ENCODE measurements around the gene HCCS.

The HCCS gene

GRCh38 chrX:11146411-11146810 is 35.3 kb downstream of the HCCS start:
- TF ChIP-seq, protein P1, sequence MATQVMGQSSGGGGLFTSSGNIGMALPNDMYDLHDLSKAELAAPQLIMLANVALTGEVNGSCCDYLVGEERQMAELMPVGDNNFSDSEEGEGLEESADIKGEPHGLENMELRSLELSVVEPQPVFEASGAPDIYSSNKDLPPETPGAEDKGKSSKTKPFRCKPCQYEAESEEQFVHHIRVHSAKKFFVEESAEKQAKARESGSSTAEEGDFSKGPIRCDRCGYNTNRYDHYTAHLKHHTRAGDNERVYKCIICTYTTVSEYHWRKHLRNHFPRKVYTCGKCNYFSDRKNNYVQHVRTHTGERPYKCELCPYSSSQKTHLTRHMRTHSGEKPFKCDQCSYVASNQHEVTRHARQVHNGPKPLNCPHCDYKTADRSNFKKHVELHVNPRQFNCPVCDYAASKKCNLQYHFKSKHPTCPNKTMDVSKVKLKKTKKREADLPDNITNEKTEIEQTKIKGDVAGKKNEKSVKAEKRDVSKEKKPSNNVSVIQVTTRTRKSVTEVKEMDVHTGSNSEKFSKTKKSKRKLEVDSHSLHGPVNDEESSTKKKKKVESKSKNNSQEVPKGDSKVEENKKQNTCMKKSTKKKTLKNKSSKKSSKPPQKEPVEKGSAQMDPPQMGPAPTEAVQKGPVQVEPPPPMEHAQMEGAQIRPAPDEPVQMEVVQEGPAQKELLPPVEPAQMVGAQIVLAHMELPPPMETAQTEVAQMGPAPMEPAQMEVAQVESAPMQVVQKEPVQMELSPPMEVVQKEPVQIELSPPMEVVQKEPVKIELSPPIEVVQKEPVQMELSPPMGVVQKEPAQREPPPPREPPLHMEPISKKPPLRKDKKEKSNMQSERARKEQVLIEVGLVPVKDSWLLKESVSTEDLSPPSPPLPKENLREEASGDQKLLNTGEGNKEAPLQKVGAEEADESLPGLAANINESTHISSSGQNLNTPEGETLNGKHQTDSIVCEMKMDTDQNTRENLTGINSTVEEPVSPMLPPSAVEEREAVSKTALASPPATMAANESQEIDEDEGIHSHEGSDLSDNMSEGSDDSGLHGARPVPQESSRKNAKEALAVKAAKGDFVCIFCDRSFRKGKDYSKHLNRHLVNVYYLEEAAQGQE (IDR thresholded peaks at IDR 0.05; ENCODE audit: insufficient replicate concordance, low read depth) = no peak
- no peak for TF ChIP-seq SPI1 (IDR thresholded peaks at IDR 0.05; ENCODE audit: borderline replicate concordance, low read depth)
- TF ChIP-seq POLR2AphosphoS5 (IDR thresholded peaks at IDR 0.05; ENCODE audit: low read depth) = no peak
- TF ChIP-seq, protein P2, sequence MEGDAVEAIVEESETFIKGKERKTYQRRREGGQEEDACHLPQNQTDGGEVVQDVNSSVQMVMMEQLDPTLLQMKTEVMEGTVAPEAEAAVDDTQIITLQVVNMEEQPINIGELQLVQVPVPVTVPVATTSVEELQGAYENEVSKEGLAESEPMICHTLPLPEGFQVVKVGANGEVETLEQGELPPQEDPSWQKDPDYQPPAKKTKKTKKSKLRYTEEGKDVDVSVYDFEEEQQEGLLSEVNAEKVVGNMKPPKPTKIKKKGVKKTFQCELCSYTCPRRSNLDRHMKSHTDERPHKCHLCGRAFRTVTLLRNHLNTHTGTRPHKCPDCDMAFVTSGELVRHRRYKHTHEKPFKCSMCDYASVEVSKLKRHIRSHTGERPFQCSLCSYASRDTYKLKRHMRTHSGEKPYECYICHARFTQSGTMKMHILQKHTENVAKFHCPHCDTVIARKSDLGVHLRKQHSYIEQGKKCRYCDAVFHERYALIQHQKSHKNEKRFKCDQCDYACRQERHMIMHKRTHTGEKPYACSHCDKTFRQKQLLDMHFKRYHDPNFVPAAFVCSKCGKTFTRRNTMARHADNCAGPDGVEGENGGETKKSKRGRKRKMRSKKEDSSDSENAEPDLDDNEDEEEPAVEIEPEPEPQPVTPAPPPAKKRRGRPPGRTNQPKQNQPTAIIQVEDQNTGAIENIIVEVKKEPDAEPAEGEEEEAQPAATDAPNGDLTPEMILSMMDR (IDR thresholded peaks at IDR 0.05; ENCODE audit: insufficient read depth, low read length) = no peak
- no peak for TF ChIP-seq GABPA (IDR thresholded peaks at IDR 0.05; ENCODE audit: low read depth)
- DNase-seq (ENCODE audit: low read depth in 1 of 2, low spot score in 1 of 2) = no peak
- no peaks in the 10 kb centered on the region for H3K27me3 ChIP-seq (ENCODE audit: insufficient read depth, poor library complexity, severe bottlenecking)
- no peak overlapping the region for H3K4me3 ChIP-seq (replicated peaks; ENCODE audit: insufficient read depth, low read length)
- no peak overlapping the region for H3K27ac ChIP-seq (replicated peaks)

DNA sequence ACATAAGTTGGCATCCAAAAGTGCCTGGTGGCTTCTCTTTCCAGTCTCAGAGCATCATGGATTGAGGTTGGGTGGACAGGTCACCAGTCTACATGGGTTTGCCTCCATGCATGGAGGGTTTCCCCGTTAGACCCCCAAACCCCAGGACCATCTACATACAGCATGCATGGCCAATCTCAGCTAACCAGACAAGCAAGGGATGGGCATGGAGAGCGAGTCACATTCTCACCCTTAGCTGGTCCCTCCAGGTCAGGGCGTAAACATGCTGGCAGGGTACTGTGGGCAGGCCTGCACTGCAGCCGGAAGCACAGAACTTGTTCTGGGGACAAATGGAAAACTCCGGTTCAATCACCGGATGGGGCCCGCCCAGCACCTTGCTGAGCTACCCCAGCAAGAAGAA is 37.3 kb downstream of the HCCS start:
- no peak overlapping the region for H3K4me3 ChIP-seq (replicated peaks; ENCODE audit: insufficient read depth, low read length)
- peaks cover 3% of the 10 kb centered on the region for H3K27me3 ChIP-seq (ENCODE audit: insufficient read depth, poor library complexity, severe bottlenecking)
- DNase-seq (ENCODE audit: low read depth in 1 of 2, low spot score in 1 of 2) = no peak
- TF ChIP-seq, protein P2 (IDR thresholded peaks at IDR 0.05; ENCODE audit: insufficient read depth, low read length) = no peak
- no peak for TF ChIP-seq POLR2AphosphoS5 (IDR thresholded peaks at IDR 0.05; ENCODE audit: low read depth)
- no peak for TF ChIP-seq GABPA (IDR thresholded peaks at IDR 0.05; ENCODE audit: low read depth)
- TF ChIP-seq SPI1 (IDR thresholded peaks at IDR 0.05; ENCODE audit: borderline replicate concordance, low read depth) = no peak
- TF ChIP-seq, protein P1 (IDR thresholded peaks at IDR 0.05; ENCODE audit: insufficient replicate concordance, low read depth) = no peak
- H3K27ac ChIP-seq (replicated peaks) = no peak overlapping the region

- Histone ChIP-seq H3K27me3 (ENCODE audit: insufficient read depth, poor library complexity, severe bottlenecking) (peaks cover 3% of the 10 kb centered on the region), H3K27ac (replicated peaks) (no peak overlapping the region), H3K4me3 (replicated peaks; ENCODE audit: insufficient read depth, low read length) (no peak overlapping the region)
- TF ChIP-seq, protein P1 (IDR thresholded peaks at IDR 0.05; ENCODE audit: insufficient replicate concordance, low read depth) = no peak
- TF ChIP-seq POLR2AphosphoS5 (IDR thresholded peaks at IDR 0.05; ENCODE audit: low read depth) = no peak
- DNase-seq (ENCODE audit: low read depth in 1 of 2, low spot score in 1 of 2) = no peak
These were observed 40.8 kb downstream of the HCCS start for GRCh38 chrX:11151799-11152559.

Measured in HL-60 (cell line).